ENCODE measurements around the gene SLC43A2.

The SLC43A2 gene

DNA sequence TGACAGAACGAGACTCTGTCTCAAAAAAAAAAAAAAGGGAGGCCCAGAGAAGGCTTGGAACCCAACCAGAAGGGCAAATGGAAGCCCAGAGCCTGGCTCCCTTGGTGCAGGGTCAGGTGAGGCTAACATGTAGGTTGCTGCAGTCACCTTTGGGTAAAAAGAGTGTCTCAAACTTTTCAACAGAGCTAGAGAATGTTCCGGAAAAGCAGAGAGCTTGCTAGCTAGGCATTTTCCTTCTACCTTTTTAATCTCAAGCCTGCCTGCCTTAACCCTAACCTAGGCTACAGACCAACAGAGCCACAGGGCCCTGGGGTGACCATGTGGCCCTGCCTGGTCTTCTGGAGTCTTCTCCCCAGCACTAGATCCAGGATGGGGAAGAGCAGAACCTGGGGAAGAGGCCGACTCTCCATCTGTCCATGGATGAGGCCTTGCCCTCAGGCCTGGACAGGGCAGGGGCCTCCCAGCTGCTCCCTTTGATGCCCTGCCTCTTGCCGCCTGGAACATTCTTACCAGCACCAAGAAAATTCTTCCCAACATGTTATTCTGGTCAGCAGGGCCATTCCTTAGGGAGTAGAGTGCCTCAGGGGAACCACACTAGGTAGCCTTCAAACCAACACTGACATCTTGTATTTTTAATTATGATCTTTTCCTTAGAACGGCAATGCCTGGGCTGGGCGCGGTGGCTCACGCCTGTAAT lies 30.1 kb downstream of the SLC43A2 start (continued):
- TF ChIP-seq, protein P1, sequence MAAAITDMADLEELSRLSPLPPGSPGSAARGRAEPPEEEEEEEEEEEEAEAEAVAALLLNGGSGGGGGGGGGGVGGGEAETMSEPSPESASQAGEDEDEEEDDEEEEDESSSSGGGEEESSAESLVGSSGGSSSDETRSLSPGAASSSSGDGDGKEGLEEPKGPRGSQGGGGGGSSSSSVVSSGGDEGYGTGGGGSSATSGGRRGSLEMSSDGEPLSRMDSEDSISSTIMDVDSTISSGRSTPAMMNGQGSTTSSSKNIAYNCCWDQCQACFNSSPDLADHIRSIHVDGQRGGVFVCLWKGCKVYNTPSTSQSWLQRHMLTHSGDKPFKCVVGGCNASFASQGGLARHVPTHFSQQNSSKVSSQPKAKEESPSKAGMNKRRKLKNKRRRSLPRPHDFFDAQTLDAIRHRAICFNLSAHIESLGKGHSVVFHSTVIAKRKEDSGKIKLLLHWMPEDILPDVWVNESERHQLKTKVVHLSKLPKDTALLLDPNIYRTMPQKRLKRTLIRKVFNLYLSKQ (tag by site-specific recombination; IDR thresholded peaks at IDR 0.05; ENCODE audit: borderline replicate concordance) = no peak

DNA sequence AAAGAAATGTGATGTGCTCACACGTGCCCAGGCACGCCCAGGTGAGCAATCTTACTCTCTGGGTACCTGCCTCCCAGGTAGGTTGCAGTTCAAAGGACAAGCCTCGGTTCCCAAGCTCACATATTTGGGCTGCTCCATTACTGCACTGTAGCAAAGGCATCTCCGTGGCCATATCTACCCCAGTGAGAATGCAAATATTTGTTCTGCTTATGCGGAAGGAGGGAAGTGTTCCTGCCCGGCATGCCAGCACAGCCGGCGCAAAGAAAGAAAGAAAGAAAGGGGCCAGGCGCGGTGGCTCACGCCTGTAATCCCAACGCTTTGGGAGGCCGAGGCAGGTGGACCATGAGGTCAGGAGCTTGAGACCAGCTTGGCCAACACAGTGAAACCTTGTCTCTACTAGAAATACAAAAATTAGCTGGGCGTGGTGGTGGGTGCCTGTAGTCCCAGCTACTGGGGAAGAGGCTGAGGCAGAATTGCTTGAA lies 30.7 kb downstream of the SLC43A2 start:
- CTCF ChIA-PET = interaction anchor here (0.7 kb wide), 2 partner anchors 24 to 51 kb away, joined by 3 read pairs; no protein-coding TSS in a partner anchor
- Histone ChIP-seq H3K4me1 (ENCODE audit: control insufficient read depth, insufficient read depth, low read length) (no peaks in the 10 kb centered on the region), H3K4me3 (ENCODE audit: low read depth, low read length) (no peak overlapping the region), H3K27ac (ENCODE audit: extremely low read depth, low read depth, low read length) (no peak overlapping the region), H3K9me3 (ENCODE audit: control insufficient read depth, insufficient read depth, low read depth, low read length) (no peaks in the 10 kb centered on the region), H3K36me3 (ENCODE audit: control insufficient read depth in 2 of 2, insufficient read depth in 1 of 2, low read length in 2 of 2) (no peaks in the 10 kb centered on the region)
- TF ChIP-seq ZNF600 (tag by site-specific recombination; IDR thresholded peaks at IDR 0.05) (0 out of 2 replicates have a peak, but pooled peaks have one; percentile 12), ZNF221 (tag by site-specific recombination; IDR thresholded peaks at IDR 0.05; ENCODE audit: borderline replicate concordance) (no peak), ZFP3 (tag by site-specific recombination; IDR thresholded peaks at IDR 0.05; ENCODE audit: low read depth) (no peak)
- POLR2A ChIA-PET = no interaction called here

DNA sequence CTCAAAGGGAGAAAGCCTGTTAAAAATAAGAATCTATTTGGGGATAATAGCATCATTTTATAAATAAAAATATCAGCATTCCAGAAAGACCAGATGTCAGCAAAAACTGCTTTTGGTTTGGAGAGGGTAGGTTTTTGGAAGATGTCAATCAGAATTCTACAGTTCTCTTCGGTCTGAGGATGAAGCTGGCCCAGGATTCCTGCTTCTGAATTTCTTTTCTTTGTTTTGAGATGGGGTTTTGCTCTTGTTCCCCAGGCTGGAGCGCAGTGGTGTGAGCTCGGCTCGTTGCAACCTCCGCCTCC lies 35.1 kb downstream of the SLC43A2 start:
- ChIA-PET POLR2A (no interaction called here), CTCF (interaction anchor here (1.6 kb wide), 1 partner anchor 19 kb away, joined by 4 read pairs; no protein-coding TSS in a partner anchor)
- H3K36me3 ChIP-seq (ENCODE audit: control insufficient read depth in 2 of 2, insufficient read depth in 1 of 2, low read length in 2 of 2) = no peaks in the 10 kb centered on the region
- H3K9me3 ChIP-seq (ENCODE audit: control insufficient read depth, insufficient read depth, low read depth, low read length) = no peaks in the 10 kb centered on the region
- no peak overlapping the region for H3K4me3 ChIP-seq (ENCODE audit: low read depth, low read length)
- peaks cover 8% of the 10 kb centered on the region for H3K4me1 ChIP-seq (ENCODE audit: control insufficient read depth, insufficient read depth, low read length)
- no peak overlapping the region for H3K27ac ChIP-seq (ENCODE audit: extremely low read depth, low read depth, low read length)
- no peak for TF ChIP-seq ZNF843 (tag by site-specific recombination; IDR thresholded peaks at IDR 0.05)
- no peak for TF ChIP-seq ZNF701 (tag by site-specific recombination; IDR thresholded peaks at IDR 0.05)
- TF ChIP-seq ZFP3 (tag by site-specific recombination; IDR thresholded peaks at IDR 0.05; ENCODE audit: low read depth) = no peak
- TF ChIP-seq MZF1 (tag by site-specific recombination; IDR thresholded peaks at IDR 0.05; ENCODE audit: borderline replicate concordance) = no peak
- no peak for TF ChIP-seq GLIS1 (tag by site-specific recombination; IDR thresholded peaks at IDR 0.05)
- TF ChIP-seq, protein P2, sequence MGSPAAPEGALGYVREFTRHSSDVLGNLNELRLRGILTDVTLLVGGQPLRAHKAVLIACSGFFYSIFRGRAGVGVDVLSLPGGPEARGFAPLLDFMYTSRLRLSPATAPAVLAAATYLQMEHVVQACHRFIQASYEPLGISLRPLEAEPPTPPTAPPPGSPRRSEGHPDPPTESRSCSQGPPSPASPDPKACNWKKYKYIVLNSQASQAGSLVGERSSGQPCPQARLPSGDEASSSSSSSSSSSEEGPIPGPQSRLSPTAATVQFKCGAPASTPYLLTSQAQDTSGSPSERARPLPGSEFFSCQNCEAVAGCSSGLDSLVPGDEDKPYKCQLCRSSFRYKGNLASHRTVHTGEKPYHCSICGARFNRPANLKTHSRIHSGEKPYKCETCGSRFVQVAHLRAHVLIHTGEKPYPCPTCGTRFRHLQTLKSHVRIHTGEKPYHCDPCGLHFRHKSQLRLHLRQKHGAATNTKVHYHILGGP (tag by site-specific recombination; IDR thresholded peaks at IDR 0.05) = no peak
- no peak for TF ChIP-seq REPIN1 (tag by site-specific recombination; IDR thresholded peaks at IDR 0.05; ENCODE audit: low read depth)
- TF ChIP-seq, protein P3, sequence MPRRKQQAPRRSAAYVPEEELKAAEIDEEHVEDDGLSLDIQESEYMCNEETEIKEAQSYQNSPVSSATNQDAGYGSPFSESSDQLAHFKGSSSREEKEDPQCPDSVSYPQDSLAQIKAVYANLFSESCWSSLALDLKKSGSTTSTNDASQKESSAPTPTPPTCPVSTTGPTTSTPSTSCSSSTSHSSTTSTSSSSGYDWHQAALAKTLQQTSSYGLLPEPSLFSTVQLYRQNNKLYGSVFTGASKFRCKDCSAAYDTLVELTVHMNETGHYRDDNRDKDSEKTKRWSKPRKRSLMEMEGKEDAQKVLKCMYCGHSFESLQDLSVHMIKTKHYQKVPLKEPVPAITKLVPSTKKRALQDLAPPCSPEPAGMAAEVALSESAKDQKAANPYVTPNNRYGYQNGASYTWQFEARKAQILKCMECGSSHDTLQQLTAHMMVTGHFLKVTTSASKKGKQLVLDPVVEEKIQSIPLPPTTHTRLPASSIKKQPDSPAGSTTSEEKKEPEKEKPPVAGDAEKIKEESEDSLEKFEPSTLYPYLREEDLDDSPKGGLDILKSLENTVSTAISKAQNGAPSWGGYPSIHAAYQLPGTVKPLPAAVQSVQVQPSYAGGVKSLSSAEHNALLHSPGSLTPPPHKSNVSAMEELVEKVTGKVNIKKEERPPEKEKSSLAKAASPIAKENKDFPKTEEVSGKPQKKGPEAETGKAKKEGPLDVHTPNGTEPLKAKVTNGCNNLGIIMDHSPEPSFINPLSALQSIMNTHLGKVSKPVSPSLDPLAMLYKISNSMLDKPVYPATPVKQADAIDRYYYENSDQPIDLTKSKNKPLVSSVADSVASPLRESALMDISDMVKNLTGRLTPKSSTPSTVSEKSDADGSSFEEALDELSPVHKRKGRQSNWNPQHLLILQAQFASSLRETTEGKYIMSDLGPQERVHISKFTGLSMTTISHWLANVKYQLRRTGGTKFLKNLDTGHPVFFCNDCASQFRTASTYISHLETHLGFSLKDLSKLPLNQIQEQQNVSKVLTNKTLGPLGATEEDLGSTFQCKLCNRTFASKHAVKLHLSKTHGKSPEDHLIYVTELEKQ (tag by site-specific recombination; IDR thresholded peaks at IDR 0.05; ENCODE audit: borderline replicate concordance) = no peak
- no peak for TF ChIP-seq ZNF777 (tag by site-specific recombination; IDR thresholded peaks at IDR 0.05; ENCODE audit: borderline replicate concordance)
- no peak for TF ChIP-seq ZNF530 (tag by site-specific recombination; IDR thresholded peaks at IDR 0.05; ENCODE audit: low read depth)
- no peak for TF ChIP-seq ZNF221 (tag by site-specific recombination; IDR thresholded peaks at IDR 0.05; ENCODE audit: borderline replicate concordance)
- TF ChIP-seq ZNF211 (tag by site-specific recombination; IDR thresholded peaks at IDR 0.05; ENCODE audit: low read depth) = no peak
